ENCODE data around the gene CMTR1. TPM values are rescaled to one million over a fixed set of nuclear protein-coding genes. Genes with fewer than 3 reads are reported as not detected.

The CMTR1 gene
- total RNA-seq, 2 experiments from 2014 or later: 32.3 to 42.8 TPM

- Histone ChIP-seq H3K4me1 (ENCODE audit: insufficient read depth, low read length, poor library complexity, severe bottlenecking) (no peaks in the 10 kb centered on the region), H3K79me2 (ENCODE audit: insufficient read depth, low read depth, low read length) (no peaks in the 10 kb centered on the region), H4K20me1 (ENCODE audit: insufficient read depth, low read length) (no peaks in the 10 kb centered on the region), H3K9me3 (ENCODE audit: low read length) (no peaks in the 10 kb centered on the region), H3K36me3 (ENCODE audit: insufficient read depth, low read length) (no peaks in the 10 kb centered on the region), H3K27ac (ENCODE audit: low read depth, low read length, poor library complexity, severe bottlenecking) (no peak overlapping the region), H3K4me2 (ENCODE audit: low read length) (no peak overlapping the region), H2AFZ (ENCODE audit: low read length) (no peak overlapping the region), H3K9me2 (ENCODE audit: insufficient read depth, low read length) (no peaks in the 10 kb centered on the region), H3K4me3 (ENCODE audit: low read depth, low read length, poor library complexity, severe bottlenecking) (no peak overlapping the region)
- no peak for DNase-seq (ENCODE audit: low spot score)
- ChIA-PET CTCF (ENCODE audit: unreplicated experiment) (no interaction called here), POLR2A (interaction anchor here (1.1 kb wide), 1 partner anchor 14 kb away, joined by 4 read pairs; no protein-coding TSS in a partner anchor)
- intact Hi-C loops (cut with micrococcal nuclease; ENCODE audit: unreplicated experiment): no loop called here
- TF ChIP-seq CTCF (conservative IDR thresholded peaks at IDR 0.05; ENCODE audit: low read length) (no peak), EZH2phosphoT487 (IDR thresholded peaks at IDR 0.05; ENCODE audit: borderline replicate concordance, low read depth, low read length) (no peak)
- no TSS peak for BruUV-seq (replicated peaks)
These were observed 25.1 kb upstream of the CMTR1 start for GRCh38 chr6:37407948-37408347.

GRCh38 chr6:37409501-37409900, 23.5 kb upstream of the CMTR1 start:
- BruUV-seq (replicated peaks): no TSS peak
- POLR2A ChIA-PET: no interaction called here
- intact Hi-C loops (cut with micrococcal nuclease; ENCODE audit: unreplicated experiment): no loop called here

More at GRCh38 chr6:37409501-37409900, 23.5 kb upstream of the CMTR1 start:
- Histone ChIP-seq H3K4me3 (ENCODE audit: low read depth, low read length, poor library complexity, severe bottlenecking) (no peak overlapping the region), H2AFZ (ENCODE audit: low read length) (no peak overlapping the region), H3K79me2 (ENCODE audit: insufficient read depth, low read depth, low read length) (no peaks in the 10 kb centered on the region), H3K9me3 (ENCODE audit: low read length) (no peaks in the 10 kb centered on the region), H3K9me2 (ENCODE audit: insufficient read depth, low read length) (no peaks in the 10 kb centered on the region), H3K27ac (ENCODE audit: low read depth, low read length, poor library complexity, severe bottlenecking) (no peak overlapping the region), H3K4me2 (ENCODE audit: low read length) (no peak overlapping the region), H4K20me1 (ENCODE audit: insufficient read depth, low read length) (no peaks in the 10 kb centered on the region), H3K36me3 (ENCODE audit: insufficient read depth, low read length) (no peaks in the 10 kb centered on the region), H3K4me1 (ENCODE audit: insufficient read depth, low read length, poor library complexity, severe bottlenecking) (no peaks in the 10 kb centered on the region)
- CTCF ChIA-PET (ENCODE audit: unreplicated experiment): no interaction called here
- TF ChIP-seq CTCF (conservative IDR thresholded peaks at IDR 0.05; ENCODE audit: low read length) (no peak), EZH2phosphoT487 (IDR thresholded peaks at IDR 0.05; ENCODE audit: borderline replicate concordance, low read depth, low read length) (no peak)
- no peak for DNase-seq (ENCODE audit: low spot score)
